Measurements from ENCODE around the gene CCDC24.

CCDC24 gene

GRCh38 chr1:44040418-44040817 lies 49.0 kb downstream of the CCDC24 start:
- no peak for DNase-seq (ENCODE audit: low spot score)

GRCh38 chr1:44040846-44041245 lies 49.4 kb downstream of the CCDC24 start:
- DNase-seq (ENCODE audit: low spot score) = peak; percentile 51

- no peak for DNase-seq (ENCODE audit: low spot score)
Measured at GRCh38 chr1:44043176-44044070, 52.0 kb downstream of the CCDC24 start.

- peak; percentile 69 for DNase-seq (ENCODE audit: low spot score)
Measured at GRCh38 chr1:44044071-44044801, 52.8 kb downstream of the CCDC24 start.

- no peak for DNase-seq (ENCODE audit: low spot score)
Measured at GRCh38 chr1:44045064-44045463, 53.7 kb downstream of the CCDC24 start.
